Measurements from ENCODE around the gene TRAF5. TPM values are rescaled to one million over a fixed set of nuclear protein-coding genes. Genes with fewer than 3 reads are reported as not detected.
"Not testable (repeated sequence)": the region's sequence is repeated elsewhere in the genome, so short reads cannot be mapped to it uniquely, and the experiment has no call there.

The TRAF5 gene, protein sequence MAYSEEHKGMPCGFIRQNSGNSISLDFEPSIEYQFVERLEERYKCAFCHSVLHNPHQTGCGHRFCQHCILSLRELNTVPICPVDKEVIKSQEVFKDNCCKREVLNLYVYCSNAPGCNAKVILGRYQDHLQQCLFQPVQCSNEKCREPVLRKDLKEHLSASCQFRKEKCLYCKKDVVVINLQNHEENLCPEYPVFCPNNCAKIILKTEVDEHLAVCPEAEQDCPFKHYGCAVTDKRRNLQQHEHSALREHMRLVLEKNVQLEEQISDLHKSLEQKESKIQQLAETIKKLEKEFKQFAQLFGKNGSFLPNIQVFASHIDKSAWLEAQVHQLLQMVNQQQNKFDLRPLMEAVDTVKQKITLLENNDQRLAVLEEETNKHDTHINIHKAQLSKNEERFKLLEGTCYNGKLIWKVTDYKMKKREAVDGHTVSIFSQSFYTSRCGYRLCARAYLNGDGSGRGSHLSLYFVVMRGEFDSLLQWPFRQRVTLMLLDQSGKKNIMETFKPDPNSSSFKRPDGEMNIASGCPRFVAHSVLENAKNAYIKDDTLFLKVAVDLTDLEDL
- 2.8 TPM for total RNA-seq

GRCh38 chr1:211326528-211327345 is at the start of gene TRAF5:
Gene TRAF5, plus strand, starts transcription at chr1:211326833. Its CDS starts 26,407 bp downstream, at chr1:211353240.
- ATAC-seq = peak; percentile 19

DNA sequence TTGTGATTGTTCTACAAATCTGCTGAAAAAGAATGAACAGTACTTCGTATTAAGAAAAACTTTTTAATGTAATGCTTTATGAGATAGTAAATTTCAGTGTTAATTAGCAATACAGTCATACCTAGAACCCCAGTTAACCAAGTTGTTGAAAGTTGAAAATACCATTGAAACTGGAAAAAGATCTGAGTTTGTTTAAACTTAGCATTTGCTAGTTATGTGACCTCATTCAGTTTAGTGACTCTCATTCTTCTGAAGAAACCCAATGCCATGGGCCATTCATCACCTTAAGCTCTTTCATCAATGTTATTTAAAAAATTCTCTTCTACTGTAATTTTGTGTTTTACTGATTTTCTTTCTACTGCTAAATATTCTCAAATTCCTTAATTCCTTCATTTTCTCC is 47.3 kb upstream of the TRAF5 start:
- ATAC-seq = no peak

DNA sequence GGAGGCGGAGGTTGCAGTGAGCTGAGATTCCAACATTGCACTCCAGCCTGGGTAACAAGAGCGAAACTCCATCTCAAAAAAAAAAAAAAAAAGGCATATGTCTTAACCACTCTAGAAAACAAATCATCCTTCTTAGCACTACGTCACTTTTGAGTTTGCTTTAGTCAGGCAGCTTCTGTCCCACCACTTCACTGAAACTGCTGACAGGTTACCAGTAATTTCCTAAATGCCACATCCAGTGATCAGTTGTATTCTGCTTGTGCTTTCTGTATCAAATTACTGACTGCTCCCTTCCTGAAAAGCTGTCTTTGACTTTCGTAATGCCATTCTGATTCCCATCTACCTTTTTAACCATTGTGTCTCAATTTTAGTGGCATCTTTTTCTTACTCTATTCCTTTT is 45.7 kb upstream of the TRAF5 start:
- ATAC-seq = no peak

- no peak for ATAC-seq
Measured at GRCh38 chr1:211281320-211282022, 45.2 kb upstream of the TRAF5 start.

DNA sequence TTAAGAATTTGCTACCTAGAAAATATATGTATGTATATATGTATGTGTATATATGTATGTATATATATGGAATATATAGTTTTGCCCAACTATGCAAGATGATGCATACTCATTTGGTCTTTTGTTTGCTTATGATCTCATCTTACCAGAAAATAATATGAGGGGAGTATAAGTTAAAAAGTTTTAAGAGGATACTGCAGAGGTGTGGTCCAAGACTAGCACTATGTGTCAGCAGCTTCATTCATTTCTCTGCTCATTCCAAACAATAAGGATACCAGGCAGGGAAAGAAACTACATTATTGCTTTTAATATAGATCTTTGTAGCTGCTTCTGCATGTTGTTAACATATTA is 44.6 kb upstream of the TRAF5 start:
- ATAC-seq = no peak

DNA sequence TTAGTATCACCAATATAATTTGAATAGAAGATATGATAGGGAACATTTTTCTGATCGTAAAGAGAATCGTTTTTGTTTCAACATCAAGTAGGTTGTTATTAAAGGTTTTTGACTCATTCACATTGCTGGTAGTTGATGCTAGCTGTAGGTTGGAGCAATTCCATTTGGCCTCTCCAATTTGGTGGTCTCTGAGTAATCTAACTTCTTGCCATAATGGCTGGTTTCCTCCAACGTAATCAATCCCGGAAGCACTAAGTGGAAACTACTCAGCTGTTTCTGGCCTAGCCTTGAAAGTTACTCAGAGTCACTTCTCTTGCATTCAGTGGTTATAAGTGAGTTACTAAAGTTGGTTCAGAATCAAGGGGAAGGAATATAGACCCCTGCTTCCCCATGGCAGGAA is 41.4 kb upstream of the TRAF5 start:
- no peak for ATAC-seq

DNA sequence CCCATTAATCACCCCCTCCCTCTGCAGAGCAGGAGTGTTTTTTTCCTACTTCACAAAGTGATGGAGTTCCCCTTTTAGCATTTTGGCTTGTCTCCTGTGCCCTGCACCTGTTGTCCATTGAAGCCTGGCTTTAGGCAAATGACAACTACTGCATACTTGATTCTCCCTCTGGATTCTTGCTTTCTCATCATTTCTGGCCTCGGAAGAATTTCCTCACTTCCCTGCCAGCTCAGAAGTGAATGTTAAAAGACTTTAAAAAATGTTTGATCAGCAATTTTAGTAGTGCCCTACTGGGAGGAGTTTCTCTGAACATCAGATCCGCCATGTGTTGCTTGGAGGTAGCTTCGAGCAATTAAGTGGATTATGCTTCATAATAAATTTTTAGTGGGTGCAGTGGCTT is 39.4 kb upstream of the TRAF5 start:
- ATAC-seq = no peak

- no peak for ATAC-seq
Measured at GRCh38 chr1:211292411-211292810, 34.2 kb upstream of the TRAF5 start.

DNA sequence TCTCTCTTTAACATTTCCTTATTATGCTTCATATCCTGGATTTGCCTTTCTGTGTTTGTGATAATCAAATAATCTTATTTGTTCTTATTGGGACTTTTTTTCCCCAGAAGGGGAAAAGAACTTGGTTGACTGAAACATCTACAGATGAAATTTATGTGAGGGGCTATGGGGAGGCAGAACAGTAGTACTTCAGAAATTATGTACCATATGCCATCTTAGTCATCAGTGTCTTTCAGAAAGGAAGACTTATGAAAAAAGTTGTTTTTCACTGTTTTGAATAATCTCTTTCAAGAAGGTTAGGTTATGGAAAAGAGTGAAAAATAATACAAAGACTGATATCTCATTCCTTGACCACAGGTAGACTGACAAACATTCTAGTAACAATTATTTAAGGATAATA is 30.2 kb upstream of the TRAF5 start:
- no peak for ATAC-seq

DNA sequence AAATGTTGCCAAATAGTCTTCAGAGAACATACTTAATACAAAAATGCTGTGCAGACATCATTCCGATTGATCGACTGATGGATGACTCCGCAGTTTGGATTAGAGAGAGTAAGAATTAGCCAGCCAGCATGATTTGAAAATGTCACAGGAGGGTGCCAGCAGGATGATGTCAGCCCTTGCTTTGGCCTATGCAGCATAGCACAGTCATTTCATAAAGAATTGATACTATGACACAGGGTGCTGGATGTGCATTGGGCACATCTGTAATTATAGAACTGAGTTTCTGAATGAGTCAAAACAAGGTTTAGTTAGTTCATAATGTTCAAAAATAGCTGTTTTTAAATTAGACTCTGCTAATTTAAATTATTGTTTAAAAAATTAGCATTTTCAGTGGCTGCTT is 21.6 kb upstream of the TRAF5 start:
- ATAC-seq = no peak

DNA sequence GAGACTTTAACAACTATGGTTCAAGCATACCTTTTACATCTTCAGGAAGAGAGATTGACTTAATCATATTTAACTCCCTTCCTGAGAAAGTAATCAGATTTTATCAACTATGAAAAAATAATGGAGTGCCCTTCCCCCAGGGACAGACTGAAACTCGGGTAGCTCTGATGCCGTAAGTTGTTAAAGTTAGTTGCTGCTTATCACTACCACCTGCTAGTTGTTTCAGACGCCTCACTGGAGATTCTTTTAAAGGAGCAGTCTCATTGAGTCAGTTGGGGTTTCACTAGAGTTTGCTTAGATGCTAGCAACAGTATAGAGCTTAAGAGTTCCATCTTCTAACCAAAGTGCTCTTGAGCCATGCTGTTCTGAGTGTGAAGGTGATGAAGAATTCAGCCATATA is 17.0 kb upstream of the TRAF5 start:
- ATAC-seq = no peak

DNA sequence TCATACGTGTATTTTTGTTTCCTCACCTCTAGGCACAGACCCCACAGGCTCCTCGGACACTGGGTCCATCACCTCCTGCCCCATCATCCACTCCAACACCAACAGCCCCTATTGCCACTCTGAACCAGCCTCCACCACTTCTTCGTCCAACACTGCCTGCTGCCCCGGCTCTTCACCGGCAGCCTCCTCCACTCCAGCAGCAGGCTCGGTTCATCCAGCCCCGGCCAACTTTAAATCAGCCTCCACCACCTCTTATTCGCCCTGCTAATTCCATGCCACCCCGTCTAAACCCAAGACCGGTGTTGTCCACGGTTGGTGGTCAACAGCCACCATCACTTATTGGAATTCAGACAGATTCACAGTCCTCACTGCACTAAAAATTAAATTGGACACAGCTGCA is 13.2 kb upstream of the TRAF5 start:
- no peak for ATAC-seq

- no peak for ATAC-seq
Measured at GRCh38 chr1:211318576-211319280, 7.9 kb upstream of the TRAF5 start.

DNA sequence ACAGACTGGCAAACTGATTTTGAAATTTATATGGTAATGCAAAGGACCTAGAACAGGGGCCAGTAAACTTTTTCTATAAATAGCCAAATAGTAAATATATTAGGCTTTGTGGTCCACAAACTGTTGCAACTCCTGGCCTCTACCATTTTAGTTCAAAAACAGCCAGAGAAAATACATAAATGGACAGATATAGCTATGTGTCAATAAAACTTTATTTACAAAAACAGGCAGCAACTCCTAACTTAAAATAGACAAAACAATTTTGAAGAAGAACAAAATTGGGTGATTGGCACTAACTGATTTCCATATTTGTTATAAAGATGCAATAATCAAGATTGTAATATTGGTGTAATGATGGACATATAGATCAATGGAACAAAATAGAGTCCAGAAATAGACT is 6.7 kb upstream of the TRAF5 start:
- no peak for ATAC-seq

GRCh38 chr1:211320980-211321379 is 5.7 kb upstream of the TRAF5 start:
- peak; percentile 69 for ATAC-seq

GRCh38 chr1:211321646-211322045 is 5.0 kb upstream of the TRAF5 start:
- not testable (repeated sequence) for ATAC-seq

- ATAC-seq = peak; percentile 69
Measured at GRCh38 chr1:211323156-211324063, 3.2 kb upstream of the TRAF5 start.

DNA sequence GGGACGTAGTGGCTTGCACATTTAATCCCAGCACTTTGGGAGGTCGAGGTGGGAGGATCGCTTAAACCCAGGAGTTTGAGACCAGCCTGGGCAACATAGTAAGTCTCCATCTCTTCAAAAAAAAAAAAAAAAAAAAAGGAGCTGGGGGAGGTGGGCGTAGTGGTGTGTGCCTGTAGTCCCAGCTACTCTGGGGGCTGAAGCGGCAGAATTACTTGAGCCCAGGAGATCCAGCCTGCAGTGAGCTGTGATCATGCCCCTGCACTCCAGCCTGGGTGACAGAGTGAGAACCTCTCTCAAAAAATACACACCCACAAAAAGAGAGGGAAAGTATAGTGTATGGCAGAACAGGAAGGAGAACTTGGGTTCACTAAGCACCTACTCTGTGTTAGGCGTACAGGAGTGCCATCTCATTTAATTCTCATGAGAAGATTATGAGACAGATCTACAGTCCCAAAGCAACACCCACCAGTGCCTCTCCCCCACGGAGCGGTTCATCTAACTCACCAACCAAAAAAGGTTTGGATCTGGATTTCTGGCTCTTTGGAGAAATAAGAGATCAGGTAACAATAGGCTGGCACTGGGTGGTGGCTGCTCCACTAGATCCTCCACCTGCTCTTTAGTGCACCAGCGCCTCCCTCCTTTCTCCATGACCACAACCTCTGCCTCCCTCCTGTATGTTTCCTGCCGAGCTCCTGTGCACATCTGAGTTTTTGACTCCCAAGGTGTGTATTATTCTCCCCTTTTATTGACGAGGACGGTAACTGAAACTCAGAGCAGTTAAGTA is 1.4 kb upstream of the TRAF5 start:
- ATAC-seq = no peak

- ATAC-seq = no peak
Measured at GRCh38 chr1:211326140-211326527, 499 bp upstream of the TRAF5 start.

- peak; percentile 3 for ATAC-seq
Measured at GRCh38 chr1:211327346-211327921, 801 bp downstream of the TRAF5 start.
